HG02884 (cell line): Measurements from ENCODE around the gene CFAP46.

ENCODE experiments used
- ATAC-seq: cut with Tn5 transposase; IDR thresholded peaks from one replicate; pipeline ENCODE4 v1.9.1; 2021; ENCODE audit warnings: mild to moderate bottlenecking, moderate library complexity; ENCODE audit not compliant: unreplicated experiment

CFAP46 gene

DNA sequence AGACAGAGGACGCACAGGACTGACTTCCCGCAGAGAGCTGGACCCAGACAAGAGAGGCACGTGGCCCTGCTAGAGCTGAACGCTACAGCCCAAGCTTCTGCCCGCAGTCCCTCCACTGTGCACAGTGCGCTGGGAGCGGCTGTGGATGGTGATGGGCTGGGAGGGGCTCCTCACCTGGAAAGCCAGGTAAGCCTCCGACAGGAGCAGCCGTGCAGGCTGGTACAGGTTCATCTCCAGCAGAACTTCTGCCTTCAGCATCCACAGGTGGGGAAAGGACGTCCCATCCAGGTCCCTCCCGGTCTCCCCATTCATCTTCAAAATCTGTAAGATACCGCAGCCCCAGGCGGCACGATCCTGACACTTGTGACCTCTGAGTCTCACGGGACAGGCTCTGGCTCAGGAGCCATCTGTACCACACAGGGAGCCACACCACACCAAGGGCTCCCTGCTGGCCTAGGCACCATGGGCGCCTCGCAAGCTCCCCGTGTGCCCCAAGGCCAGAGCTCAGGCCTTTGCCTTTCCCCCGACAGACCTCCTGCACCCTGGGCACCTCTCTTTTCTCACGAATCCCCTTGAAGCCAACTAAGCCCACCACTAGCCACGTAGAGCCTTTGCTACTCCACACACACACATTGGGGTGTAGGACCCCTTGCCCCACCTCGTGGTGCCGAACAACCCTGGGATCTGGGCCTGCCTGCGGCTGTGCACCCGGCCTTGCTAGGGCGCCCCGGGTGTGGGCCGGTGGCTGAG, 76.3 kb downstream of the CFAP46 start:
- no peak for ATAC-seq

DNA sequence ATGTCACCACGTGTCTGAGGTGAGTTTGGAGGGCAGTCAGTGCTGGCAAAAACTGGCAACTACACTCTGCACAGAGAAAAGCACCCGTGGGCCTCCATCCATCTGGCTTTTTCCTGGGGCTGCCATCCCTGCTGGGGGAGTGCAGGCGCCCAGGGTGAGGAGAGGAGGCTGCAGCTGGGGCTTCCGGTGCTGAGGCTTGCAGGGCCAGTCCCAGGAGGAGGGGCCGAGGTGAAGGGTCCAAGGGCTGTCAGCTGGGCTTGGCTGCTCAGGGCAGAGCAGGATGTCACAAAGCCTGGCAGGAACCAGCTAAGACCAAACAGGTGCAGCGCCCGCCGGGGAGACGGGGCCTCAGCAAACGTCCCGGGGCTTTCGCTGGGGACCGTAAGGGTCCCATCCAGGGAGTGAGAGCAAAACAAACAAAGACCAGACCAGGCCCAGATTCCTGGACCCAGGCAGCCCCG, 77.2 kb downstream of the CFAP46 start:
- ATAC-seq, result no peak

DNA sequence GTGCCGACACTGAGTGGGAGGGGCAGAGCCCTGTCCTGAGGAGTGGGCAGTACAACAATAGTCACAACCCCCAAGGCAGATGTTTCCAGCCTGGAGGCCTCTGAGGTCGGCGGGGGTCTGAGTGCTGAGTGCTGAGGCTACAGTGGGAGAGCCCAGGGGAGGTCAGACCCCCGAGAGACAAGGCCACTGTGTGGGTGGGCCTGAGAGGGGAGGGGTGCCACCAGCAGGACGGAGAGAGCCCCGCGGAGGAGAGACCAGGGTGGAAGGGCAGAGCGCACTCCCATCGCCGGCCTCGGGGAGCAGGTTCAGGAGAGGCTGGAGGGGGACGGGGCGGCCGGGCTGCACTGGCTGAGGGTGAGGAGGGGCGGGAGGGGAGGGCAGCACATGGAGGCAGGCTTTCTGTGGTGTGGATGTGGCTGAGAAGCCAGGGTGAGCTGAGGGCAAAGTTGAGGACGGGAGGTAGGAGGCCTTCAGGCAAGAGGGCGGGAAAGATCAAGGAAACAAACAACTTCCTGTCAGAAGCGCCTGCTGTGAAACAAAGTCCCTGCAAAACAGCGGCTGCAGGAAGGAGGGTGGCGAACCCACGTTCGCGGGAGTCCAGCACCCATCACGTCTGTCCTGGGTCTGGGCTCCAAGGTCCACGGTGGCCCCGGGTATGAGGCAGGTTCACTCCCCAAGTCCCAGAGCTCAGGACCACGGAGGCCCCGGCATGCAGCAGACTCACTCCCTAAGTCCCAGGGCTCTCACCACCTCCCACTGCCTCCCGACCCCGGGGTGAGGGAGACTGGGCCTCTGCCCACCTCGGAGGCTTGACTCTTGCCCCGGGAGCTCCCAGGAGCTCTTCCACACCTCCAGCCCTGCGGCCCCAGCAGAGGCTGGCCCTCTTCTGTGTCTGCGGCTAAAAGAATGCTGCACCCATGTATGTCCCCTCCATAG, 79.6 kb downstream of the CFAP46 start:
- no peak for ATAC-seq

DNA sequence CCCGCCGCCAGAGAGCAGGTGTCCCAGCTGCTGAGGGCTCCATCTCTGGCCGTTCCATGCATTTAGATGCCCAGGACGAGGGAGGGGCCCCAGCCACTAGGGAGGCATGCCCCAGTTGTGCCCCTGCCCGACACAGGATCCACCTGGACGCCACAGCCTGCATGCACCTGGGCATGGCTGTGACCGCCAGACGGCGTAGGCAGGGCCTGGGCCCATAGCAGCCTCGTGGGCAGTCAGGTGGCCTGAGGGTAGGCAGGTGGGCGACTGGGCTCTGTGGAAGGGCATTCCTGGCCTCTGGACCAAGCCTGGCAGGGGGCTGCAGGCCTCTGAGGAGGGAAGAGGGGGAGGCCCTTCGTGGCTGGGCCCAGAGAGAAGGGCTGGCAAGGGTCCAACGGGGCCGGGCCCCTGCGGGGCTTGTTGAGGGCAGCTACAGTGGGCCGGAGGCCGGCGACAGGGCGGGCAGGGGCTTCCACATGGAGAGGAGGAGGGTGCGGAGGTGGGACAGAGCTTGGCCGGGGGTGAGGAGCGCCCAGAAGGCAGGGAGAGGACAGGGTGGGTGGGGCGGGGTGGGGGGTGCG, 80.4 kb downstream of the CFAP46 start:
- no peak for ATAC-seq

DNA sequence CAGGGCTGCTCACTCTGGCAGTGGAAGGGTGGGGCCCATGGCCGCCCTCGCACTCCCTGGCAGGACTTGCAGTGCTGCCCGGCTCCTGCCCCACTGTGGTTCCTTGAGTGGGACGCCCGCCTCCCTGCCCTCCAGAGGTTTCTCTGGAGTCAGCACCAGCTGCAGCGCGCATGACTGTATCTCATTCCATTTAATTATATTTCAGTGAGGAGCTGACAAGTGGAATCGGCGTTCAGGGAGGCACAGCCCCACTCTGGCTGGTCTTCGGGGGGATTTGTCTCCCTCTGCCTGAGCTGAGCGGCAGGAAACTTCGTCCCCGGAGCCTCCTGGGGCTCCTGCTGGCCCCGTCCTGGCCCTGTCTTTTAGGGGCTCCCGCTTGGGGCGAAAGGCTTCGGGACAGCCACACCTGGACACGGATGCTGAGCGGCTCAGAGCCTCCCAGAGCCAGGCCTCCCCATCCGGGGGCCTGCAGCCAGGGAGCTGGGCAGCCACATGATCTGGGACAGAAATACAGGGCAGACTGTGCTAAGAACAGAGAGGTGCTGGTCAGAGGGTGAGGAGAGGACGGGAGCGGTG, 81.2 kb downstream of the CFAP46 start:
- ATAC-seq, result no peak

DNA sequence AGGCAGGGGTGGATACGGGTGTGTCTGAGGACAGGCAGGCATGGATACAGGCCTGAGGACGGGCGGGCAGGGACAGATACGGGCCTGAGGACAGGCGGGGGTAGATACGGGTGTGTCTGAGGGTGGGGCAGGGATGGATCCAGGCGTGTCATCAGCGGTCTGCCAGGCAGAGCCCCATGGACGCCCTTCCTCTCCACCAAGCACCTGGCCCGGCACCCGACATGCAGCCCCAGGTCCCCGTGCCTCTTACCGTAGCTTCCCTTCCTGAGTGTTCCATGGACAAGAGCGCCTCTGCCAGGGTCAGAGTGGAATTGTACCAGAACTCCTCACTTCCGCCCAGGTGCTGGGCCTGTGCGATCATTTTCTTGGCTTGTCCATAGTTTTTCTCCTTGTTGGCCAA, 81.8 kb downstream of the CFAP46 start:
- ATAC-seq, result no peak

DNA sequence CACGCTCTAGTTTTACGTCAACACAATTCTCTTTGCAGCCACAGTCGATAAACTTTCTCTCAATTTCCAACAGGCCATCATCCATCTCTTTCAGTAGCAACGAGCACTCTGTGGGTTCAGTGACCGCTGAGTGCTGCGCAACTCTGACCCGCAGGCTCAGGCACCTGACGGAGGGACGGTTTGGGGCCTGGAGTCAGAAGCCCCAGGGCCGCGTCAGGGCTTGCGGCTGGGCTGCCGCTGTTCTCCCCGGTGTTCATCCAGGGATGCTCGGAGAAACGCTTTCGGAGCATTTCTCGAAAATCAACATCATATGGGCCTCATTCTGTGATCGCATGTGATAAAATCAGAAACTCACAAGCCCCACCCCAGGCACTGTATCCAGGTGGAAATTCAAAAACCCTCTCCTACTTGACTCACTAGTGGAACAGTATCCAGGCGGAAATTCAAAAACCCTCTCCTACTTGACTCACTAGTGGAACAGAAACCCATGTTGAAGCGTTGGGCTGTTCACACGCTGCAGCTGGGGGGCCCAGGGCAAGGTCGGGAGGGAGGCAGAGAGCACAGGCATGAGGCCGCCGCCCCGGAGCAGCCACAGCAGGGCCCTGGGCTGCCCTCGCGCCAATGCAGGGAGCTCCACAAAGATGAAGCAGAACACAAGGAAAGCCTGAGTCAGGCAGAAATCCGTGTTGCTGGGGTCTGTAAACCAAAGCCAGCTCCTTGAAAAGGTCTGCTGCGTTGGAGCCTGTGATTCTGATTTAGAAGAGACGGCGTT, 83.1 kb downstream of the CFAP46 start:
- ATAC-seq, result no peak

DNA sequence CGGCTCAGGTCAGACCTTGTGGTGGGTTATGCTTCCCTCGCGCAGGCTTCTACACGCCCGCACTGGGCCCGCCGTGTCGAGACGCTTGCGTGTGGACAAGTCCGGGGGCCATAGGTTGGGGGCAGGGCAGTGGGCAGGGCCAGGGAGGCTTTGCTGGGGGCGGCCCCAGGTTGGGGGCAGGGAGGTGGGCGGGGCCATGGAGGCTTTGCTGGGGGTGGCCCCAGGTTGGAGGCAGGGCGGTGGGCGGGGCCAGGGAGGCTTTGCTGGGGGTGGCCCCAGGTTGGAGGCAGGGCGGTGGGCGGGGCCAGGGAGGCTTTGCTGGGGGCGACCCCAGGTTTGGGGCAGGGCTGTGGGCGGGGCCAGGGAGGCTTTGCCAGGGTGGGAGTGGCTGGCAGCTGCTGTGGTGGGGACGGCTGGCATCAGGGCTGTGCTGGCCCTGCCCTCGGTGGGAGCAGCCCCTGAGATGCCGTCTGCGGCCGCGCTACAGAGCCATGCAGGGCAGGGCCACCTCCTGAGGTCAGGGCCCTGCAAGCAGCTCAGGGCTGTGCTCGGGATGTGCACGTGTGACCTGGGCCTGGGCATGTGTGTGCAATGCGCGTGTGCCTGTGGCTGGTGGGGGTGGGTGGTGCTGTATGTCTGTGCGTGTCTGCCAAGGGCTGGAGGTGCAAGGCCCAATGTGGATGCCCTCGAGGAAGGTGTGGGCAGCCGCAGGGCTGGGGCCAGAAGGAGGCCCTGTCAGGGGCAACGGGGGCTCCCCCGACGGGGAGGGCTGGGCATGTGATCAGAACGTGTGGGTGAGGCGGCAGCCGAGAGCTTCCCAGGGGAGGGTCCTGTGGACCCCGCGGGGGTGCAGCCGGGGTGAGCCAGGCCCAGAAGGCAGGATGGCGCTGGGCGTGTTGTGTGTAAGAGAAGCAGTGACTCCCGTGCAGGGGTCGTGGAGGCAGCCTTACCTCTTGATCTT, 84.0 kb downstream of the CFAP46 start:
- no peak for ATAC-seq

DNA sequence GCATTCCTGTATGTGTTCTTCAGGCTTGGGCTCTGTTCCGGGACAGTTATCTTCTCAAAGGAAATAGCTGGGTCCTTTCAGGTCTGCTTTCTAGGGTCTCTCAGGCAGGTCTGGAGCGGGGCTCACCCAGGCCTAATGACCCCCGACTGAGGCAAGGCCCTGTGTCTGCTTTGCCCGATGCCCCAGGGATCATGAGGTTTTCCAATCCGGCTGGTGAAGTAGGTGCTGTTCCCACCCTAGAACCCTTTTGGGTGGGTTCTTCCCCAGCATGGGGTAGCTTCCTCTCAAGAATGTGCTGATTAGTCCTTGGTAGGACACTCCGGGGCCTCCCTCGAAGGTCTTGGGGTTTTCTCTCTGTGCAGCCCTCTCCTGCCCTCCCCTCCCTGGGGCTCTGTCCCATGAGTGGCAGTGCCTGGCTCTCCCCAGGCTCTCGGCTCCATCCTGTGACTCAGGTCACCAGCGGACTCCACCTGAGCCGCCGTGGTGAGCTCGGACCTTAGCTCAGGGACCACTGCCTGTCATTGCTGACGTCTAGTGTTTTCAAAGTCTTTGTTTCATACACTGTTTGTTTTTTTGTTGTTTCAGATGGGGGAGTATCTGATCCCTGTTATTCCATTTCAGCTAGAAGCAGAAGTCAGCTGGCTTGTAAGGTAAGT, 85.4 kb downstream of the CFAP46 start:
- ATAC-seq, result no peak

DNA sequence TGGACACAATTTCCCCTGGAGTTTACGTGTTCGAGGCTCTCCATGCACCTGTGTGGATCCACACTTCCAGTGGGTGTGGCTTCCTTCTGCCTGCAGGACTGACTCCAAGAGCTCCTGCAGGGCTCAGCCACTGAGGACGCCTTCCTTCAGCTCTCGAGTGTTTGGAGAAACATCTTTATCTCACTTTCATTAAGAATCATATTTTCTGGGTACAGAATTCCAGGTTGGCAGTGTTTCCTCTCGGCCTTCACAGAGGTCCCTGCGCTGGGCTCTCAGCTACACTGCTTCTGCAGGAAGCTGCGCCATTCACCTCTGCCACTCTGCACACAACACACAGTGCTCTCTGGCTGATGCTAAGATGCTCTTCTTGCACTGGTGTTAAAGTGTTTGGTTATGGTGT, 86.5 kb downstream of the CFAP46 start:
- no peak for ATAC-seq

DNA sequence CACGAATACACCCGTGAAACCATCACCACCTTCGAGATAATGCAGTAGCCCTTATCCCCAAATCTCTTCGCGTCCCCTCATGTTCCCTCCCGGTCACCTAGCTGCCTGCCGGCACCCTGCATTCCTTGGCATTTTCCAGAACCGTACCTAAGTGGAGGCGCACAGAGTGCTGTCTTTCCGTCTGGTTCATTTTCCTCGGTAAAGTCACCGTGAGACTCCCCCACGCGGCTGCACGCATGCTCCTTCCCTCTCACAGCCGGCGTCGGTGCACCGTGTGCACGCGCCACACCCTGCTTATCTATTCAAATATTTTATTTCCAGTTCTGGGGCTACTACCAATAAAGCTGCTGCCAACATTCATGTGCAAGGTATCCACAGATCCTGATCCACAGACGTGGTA, 90.9 kb downstream of the CFAP46 start:
- ATAC-seq, result no peak

DNA sequence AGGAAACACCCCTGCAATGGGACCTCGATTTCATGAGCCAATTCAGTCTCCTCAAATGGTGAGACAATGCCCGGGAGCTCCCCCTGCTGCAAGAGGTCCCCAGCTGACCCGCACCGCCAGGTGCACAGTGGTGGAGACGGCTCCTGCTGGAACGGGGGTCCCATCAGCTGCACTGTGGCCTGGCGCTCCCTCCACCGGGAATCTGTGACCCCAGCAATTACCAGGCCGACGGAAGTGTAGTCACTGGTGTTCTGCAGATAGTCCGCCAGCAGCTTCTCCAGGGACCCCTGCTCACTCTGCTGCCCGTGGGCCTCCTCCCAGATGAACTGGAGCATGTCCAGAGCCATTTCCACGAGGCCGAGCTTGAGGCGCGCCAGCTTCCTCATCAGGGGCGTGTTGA, 91.5 kb downstream of the CFAP46 start:
- ATAC-seq, result no peak

DNA sequence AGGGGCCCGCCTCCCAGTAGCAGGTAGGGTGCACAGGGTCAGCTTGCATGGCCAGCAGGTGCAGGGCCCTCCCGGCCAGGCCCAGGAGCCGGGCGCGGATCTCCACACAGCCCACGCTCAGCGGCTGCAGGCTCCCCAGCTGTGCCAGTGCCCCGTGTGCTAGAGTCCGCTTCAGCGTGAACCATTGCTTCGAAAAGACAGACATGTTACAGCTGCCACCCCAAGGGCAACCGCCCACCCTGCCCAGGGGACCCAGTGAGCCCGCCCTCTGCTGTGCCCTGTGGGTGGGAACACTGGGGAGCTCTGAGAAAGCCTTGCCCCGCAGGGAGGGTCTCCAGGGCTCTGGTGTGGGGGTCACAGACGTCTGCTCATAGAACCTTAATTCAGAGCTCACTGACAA, 92.1 kb downstream of the CFAP46 start:
- no peak for ATAC-seq

DNA sequence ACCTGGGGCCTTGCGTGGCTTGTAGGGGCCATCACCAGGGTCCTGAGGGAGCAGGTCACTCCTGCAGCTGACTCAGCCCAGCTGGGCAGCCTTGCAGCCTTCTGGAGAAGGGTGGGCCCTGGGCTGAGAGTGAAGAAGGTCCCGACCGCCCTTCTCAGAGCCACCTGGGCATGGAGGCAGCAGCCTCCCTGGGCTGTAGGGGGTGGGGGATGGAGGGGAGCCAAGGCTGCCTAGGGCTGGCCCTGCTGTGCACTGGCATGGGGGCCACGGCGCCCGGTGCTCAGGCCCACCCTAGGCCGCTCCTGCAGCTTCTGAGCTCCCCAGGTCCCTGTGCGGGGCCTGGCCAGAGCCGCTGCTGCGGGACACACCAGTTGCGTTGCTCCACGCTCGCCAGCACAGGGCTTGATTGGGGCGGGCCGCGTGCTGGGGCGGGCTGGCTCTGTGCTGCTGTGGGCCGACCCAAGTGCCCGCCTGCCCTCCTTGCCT, 92.8 kb downstream of the CFAP46 start:
- ATAC-seq, result no peak

DNA sequence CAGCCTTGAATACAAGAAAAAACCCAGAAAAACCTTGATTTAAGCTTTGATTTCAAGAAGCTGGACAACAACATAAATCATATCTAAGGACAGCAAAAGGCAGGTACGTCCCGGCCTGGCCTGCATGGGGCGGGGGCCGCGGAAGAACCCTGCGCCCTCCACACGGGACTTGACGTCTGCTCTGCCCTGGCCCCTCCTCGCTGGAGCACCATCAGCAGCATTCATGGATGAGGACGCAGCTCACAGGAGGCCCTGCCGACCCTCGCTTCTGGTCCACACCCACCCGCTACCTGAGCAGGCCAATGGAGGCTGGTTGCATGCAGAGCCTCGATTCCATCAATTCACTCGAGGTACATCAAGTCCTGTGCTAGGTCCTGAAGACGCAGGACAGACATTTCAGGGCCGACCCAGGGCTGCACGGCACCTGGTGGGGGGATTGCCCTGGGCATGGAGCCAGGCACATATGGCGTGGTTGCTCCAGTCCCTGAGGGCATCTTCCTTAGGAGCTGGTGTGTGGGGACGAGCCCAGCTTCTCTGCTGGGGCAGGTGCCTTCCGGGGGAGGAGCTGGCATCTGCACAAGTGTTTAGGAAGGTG, 93.3 kb downstream of the CFAP46 start:
- no peak for ATAC-seq

DNA sequence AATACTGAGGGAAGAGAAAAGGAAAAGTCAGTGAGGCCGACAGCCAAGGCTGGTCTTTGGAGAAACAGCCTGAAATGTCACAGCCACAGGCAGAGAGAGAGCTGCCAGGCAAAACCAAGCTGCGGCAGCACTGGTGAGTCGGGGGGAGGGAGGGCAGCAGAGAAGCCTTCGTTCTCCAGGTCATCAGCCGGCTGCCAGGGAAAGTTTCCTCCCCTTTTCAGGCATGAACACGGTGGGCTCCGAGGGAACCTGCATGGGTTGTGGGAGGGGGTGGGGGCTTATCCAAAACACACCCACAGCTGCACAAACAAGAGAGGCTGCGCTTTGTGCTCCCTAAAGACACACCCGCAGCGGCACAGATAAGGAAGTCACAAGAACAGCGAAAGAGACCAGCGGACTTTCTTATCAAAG, 94.1 kb downstream of the CFAP46 start:
- ATAC-seq, result no peak

DNA sequence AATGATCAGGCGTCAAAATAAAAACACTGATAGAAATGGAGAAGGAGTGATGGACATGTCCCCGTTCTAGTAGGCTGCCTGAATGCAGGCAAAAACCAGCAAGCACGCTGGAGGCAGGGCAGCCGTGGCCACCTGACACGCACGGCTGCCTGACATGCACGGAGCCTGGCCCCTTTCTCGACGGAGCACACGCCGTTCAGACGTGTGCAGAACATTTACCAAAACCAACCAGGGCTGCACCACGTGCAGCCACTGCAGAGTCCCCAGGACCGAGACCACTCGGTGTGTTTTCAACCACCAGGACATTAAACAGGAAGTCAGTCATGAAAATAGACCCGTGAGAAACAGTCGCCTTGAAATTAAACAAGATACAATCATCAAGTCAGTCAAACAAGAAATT, 94.5 kb downstream of the CFAP46 start:
- no peak for ATAC-seq

DNA sequence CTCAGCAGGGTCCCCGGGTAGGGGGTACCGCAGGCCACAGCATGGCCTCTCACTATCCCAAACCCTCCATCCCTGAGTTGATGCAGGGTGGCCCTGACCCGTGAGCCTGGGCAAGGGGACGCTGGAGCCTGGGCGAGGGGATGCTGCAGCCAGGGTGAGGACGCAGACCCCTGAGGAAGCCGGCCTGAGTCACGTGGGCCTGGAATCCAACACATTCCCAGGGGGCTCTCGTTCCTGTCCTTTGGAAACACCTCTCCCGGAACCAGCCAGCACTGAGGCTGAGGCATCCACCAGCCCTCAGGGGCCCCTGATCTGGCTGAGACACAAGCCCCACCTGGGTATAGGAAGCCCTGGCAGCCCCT, 95.0 kb downstream of the CFAP46 start:
- ATAC-seq, result no peak
